Measurements from ENCODE around the gene PRDM5.

GRCh38 chr4:120918092-120918491 lies 4.4 kb downstream of the PRDM5 start:
- TF ChIP-seq TAF1 (CRISPR knock-in tag; IDR thresholded peaks at IDR 0.05) = no peak
- no peak for TF ChIP-seq SP1 (IDR thresholded peaks at IDR 0.05)
- TF ChIP-seq SP1 (CRISPR knock-in tag; IDR thresholded peaks at IDR 0.05) = no peak
- no peak for TF ChIP-seq BORCS8-MEF2B (CRISPR knock-in tag; IDR thresholded peaks at IDR 0.05)
- TF ChIP-seq SUZ12 (IDR thresholded peaks at IDR 0.05; ENCODE audit: low read depth, low read length) = no peak
- TF ChIP-seq MXD4 (CRISPR knock-in tag; IDR thresholded peaks at IDR 0.05) = no peak
